T-cell (primary cell): ENCODE measurements around the gene AGER. TPM values are rescaled to one million over a fixed set of nuclear protein-coding genes. Genes with fewer than 3 reads are reported as not detected.
"Not testable (repeated sequence)": the region's sequence is repeated elsewhere in the genome, so short reads cannot be mapped to it uniquely, and the experiment has no call there.

Experiments
- ATAC-seq, 4 experiments: fragments of 200-7000 bp in 3 of 4; fragments of 150-1000 bp in 1 of 4; cut with Tn5 transposase; replicated peaks in 1 of 4; 1 replicate in 3 of 4; 2 replicates in 1 of 4; pipeline ENCODE4 v1.10.0; 2021; ENCODE audit warnings: moderate library complexity in 3 of 4, mild to moderate bottlenecking in 2 of 4, moderate number of reproducible peaks in 1 of 4
- CTCF ChIA-PET, 2 donors: fragments of 300-600 bp; sonication (Branson Sonifier 250); formaldehyde crosslinking; loops; one replicate each; lab custom pipeline; 2022; ENCODE audit warnings: antibody characterized with exemption in 2 of 2; lab: Charles Lee
- POLR2A ChIA-PET, 2 donors: fragments of 300-600 bp; sonication (Branson Sonifier 250); formaldehyde crosslinking; loops; one replicate each; lab custom pipeline; 2022; ENCODE audit warnings: antibody characterized with exemption in 2 of 2; lab: Charles Lee
- DNase-seq, 35 experiments: peaks; one replicate each; pipeline versions ENCODE4 v3.0.0 to v3.0.0-alpha.2; 2013 to 2023
- H3K27ac ChIP-seq: one replicate; pipeline ENCODE4 v1.5.1; 2013; ENCODE audit warnings: low read length
- H3K27me3 ChIP-seq, 2 experiments: replicated peaks in 1 of 2; 1 replicate in 1 of 2; 2 replicates in 1 of 2; pipeline versions ENCODE4 v1.6.1 to v1.7.0; 2013; ENCODE audit warnings: low read length in 1 of 2, mixed read lengths in 1 of 2; ENCODE audit not compliant: control insufficient read depth in 2 of 2, insufficient read depth in 2 of 2; ENCODE audit errors: extremely low read depth in 1 of 2
- H3K36me3 ChIP-seq, 2 donors: 1 replicate in 1 of 2; 2 replicates in 1 of 2; pipeline versions ENCODE4 v1.6.1 to v1.7.0; 2013; ENCODE audit warnings: low read length in 1 of 2; ENCODE audit not compliant: control insufficient read depth in 2 of 2, insufficient read depth in 1 of 2; ENCODE audit errors: extremely low read depth in 1 of 2
- H3K4me1 ChIP-seq, 2 experiments: 1 replicate in 1 of 2; 2 replicates in 1 of 2; pipeline versions ENCODE4 v1.6.1 to v1.7.0; 2013; ENCODE audit warnings: low read length in 2 of 2, mixed read lengths in 1 of 2; ENCODE audit not compliant: insufficient read depth in 2 of 2, control insufficient read depth in 1 of 2; ENCODE audit errors: extremely low read depth in 1 of 2
- H3K4me3 ChIP-seq, 2 donors: 1 replicate in 1 of 2; 2 replicates in 1 of 2; pipeline versions ENCODE4 v1.5.1 to v1.7.0; 2013; ENCODE audit warnings: mild to moderate bottlenecking in 2 of 2, low read length in 1 of 2, moderate library complexity in 1 of 2; ENCODE audit not compliant: control insufficient read depth in 1 of 2; ENCODE audit errors: extremely low read depth in 1 of 2
- H3K9me3 ChIP-seq: 2 replicates; pipeline ENCODE4 v1.7.0; 2013
- H3K27ac Mint-ChIP-seq, 2 donors: one replicate each; pipeline ENCODE4 v1.8.0; 2020 to 2021; ENCODE audit warnings: mild to moderate bottlenecking in 2 of 2, mixed read lengths in 2 of 2
- H3K27me3 Mint-ChIP-seq, 2 donors: one replicate each; pipeline ENCODE4 v1.8.0; 2021 to 2022; ENCODE audit warnings: mixed read lengths in 2 of 2
- H3K36me3 Mint-ChIP-seq: one replicate; pipeline ENCODE4 v1.8.0; 2021; ENCODE audit warnings: mixed read lengths
- H3K4me1 Mint-ChIP-seq, 3 donors: one replicate each; pipeline ENCODE4 v1.8.0; 2020 to 2022; ENCODE audit warnings: mixed read lengths in 3 of 3, mild to moderate bottlenecking in 1 of 3
- H3K4me3 Mint-ChIP-seq, 3 donors: one replicate each; pipeline ENCODE4 v1.8.0; 2020 to 2022; ENCODE audit warnings: mild to moderate bottlenecking in 3 of 3, mixed read lengths in 3 of 3, moderate library complexity in 3 of 3
- H3K9me3 Mint-ChIP-seq, 3 donors: one replicate each; pipeline ENCODE4 v1.8.0; 2020 to 2022; ENCODE audit warnings: mixed read lengths in 3 of 3
- WGBS: methylation state at CpG from one replicate; pipeline ENCODE4 v1.1.5; 2013; ENCODE audit warnings: missing lambda C conversion rate; ENCODE audit not compliant: insufficient coverage; 5-methylcytosine and 5-hydroxymethylcytosine counted together
- total RNA-seq, 35 experiments: library from RNA in 6 of 35; stranded (reverse) in 6 of 35; fragments of 120-200 nt in 1 of 35; gene quantifications; one replicate each; pipeline versions ENCODE4 v1.2.1 to v1.2.4 and lab custom pipeline; 2013 to 2026

AGER gene
- total RNA-seq, 5 donors from 2014 or later (not counting 1 experiment from before 2014, with no cell fraction given): 42.6 to 81.4 (median 67.7) TPM

DNA sequence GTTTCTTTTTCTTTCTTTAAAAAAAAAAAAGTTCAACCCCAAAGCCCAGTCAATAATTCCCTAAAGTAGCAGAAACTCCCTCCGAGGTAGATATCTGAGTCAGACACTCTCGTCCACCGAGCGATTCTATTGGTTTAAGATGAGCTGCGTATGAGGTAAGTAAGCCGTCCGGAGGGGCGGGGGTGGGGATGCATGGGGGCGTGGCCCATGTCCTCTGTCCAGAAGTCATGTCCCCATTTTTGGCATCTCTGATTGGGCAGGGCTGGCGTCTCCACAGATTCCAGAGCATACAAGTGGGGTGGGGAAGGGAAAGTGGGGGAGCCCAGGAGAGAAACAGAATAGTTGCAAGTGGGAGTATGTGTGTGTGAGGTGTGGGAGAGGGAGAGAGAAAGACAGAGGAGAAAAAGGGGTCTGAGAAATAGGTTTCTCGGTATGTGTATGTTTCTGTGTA lies 1.7 kb upstream of the AGER start:
- POLR2A ChIA-PET, H3K9me3 Mint-ChIP-seq, H3K27me3 ChIP-seq, H3K9me3 ChIP-seq, H3K27me3 Mint-ChIP-seq, H3K4me3 ChIP-seq: not testable (repeated sequence)
- Histone ChIP-seq H3K4me1 (peaks cover 14 to 69% of the 10 kb centered on the region in 2 experiments), H3K27ac (peak overlapping the region; percentile 75), H3K36me3 (peaks cover 4 to 65% of the 10 kb centered on the region in 2 donors)
- DNase-seq (peak in 9 of 35 experiments; percentile 19 to 70 (median 32)), ATAC-seq (peak in 1 of 4 experiments; percentile 39)
- Mint-ChIP-seq H3K4me1 (peaks cover 56 to 67% (median 60%) of the 10 kb centered on the region in 3 donors), H3K27ac (peak overlapping the region; percentile 95 to 98), H3K4me3 (peak overlapping the region in 1 of 3 donors; percentile 97), H3K36me3 (peaks cover 43% of the 10 kb centered on the region)
- 30% methylated on average over 2 of the region's 11 CpGs for WGBS
- CTCF ChIA-PET: interaction anchor here in 1 of 2 donors (0.6 kb wide), 1 partner anchor 26 kb away, joined by 3 read pairs; no protein-coding TSS in a partner anchor

DNA sequence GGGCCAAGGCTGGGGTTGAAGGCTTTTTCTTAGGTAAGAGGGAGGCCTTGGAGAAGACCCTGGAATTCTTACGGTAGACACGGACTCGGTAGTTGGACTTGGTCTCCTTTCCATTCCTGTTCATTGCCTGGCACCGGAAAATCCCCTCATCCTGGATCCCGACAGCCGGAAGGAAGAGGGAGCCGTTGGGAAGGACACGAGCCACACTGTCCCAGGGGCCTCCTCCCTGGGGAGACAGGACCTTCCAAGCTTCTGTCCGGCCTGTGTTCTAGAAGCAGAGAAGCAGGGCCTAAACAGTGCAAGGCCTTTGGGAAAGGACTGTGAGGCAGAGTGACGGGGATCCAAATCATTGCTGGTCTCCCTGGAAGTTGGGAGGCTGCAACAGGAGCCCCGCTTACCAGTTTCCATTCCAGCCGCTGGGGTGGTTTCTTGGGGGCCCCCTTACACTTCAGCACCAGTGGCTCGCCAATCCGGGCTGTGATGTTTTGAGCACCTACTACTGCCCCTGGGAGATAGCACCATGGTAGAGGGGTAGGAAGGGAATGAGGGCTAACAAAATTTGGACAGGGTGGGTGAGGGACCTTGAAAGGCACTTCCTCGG lies 470 bp downstream of the AGER start:
- peak overlapping the region in 1 of 2 donors; percentile 66 for H3K27ac Mint-ChIP-seq
- ChIA-PET CTCF (no interaction called here), POLR2A (no interaction called here)
- Histone ChIP-seq H3K27me3 (no peaks in the 10 kb centered on the region), H3K36me3 (peaks cover 4 to 72% of the 10 kb centered on the region in 2 donors), H3K27ac (no peak overlapping the region), H3K4me1 (peaks cover 14 to 72% of the 10 kb centered on the region in 2 experiments), H3K4me3 (no peak overlapping the region), H3K9me3 (no peaks in the 10 kb centered on the region)
- ATAC-seq (no peak), DNase-seq (no peak)
- peaks cover 68 to 81% (median 74%) of the 10 kb centered on the region in 3 donors for H3K4me1 Mint-ChIP-seq
- WGBS: 92% methylated on average over 13 of the region's 15 CpGs
- H3K4me3 Mint-ChIP-seq: no peak overlapping the region
- no peaks in the 10 kb centered on the region for H3K9me3 Mint-ChIP-seq
- peaks cover 40% of the 10 kb centered on the region for H3K36me3 Mint-ChIP-seq
- H3K27me3 Mint-ChIP-seq: no peaks in the 10 kb centered on the region

GRCh38 chr6:32183030-32183429 lies 1.0 kb downstream of the AGER start:
- no peaks in the 10 kb centered on the region for H3K27me3 Mint-ChIP-seq
- H3K36me3 ChIP-seq: peaks cover 4 to 67% of the 10 kb centered on the region in 2 donors
- peak overlapping the region; percentile 43 to 66 for H3K27ac Mint-ChIP-seq
- no peaks in the 10 kb centered on the region for H3K9me3 ChIP-seq
- no peak for DNase-seq
- no peaks in the 10 kb centered on the region for H3K9me3 Mint-ChIP-seq
- H3K36me3 Mint-ChIP-seq: peaks cover 39% of the 10 kb centered on the region
- H3K27ac ChIP-seq: no peak overlapping the region
- ATAC-seq: no peak
- peaks cover 68 to 78% (median 69%) of the 10 kb centered on the region in 3 donors for H3K4me1 Mint-ChIP-seq
- CTCF ChIA-PET: no interaction called here
- no peak overlapping the region for H3K4me3 ChIP-seq
- H3K4me1 ChIP-seq: peaks cover 12 to 68% of the 10 kb centered on the region in 2 experiments
- no peak overlapping the region for H3K4me3 Mint-ChIP-seq
- POLR2A ChIA-PET: interaction anchor here in 1 of 2 donors (0.5 kb wide), 1 partner anchor 10 kb away, joined by 3 read pairs; the partner anchor contains the start of gene GPSM3
- WGBS: no CpG with 5 or more reads among the region's 3 CpGs
- no peaks in the 10 kb centered on the region for H3K27me3 ChIP-seq

DNA sequence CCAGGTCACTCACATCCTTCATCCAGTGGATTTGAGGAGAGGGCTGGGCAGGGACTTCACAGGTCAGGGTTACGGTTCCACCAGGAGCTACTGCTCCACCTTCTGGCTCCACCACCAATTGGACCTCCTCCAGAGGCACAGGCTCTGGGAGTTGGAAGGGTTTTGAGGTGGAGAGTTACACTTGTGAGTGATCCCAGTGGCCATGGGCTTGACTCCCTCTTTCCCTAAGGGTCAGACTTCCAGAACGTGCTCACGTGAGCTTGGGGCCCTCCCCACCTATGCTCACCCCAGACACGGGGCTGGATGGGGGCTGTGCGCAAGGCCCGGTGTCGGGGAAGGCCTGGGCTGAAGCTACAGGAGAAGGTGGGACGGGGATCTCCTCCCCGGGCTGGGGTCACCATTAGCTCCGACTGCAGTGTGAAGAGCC lies 1.5 kb downstream of the AGER start:
- H3K27me3 ChIP-seq: no peaks in the 10 kb centered on the region
- ChIA-PET POLR2A (interaction anchor here in 1 of 2 donors (0.5 kb wide), 1 partner anchor 10 kb away, joined by 3 read pairs; the partner anchor contains the start of gene GPSM3), CTCF (no interaction called here)
- H3K9me3 ChIP-seq: no peaks in the 10 kb centered on the region
- DNase-seq (no peak), ATAC-seq (no peak)
- H3K4me3 Mint-ChIP-seq: no peak overlapping the region
- H3K27ac Mint-ChIP-seq: peak overlapping the region; percentile 23 to 66
- H3K9me3 Mint-ChIP-seq: no peaks in the 10 kb centered on the region
- WGBS: 94% methylated on average over 5 of the region's 10 CpGs
- H3K36me3 ChIP-seq: peaks cover 4 to 63% of the 10 kb centered on the region in 2 donors
- H3K27ac ChIP-seq: no peak overlapping the region
- no peaks in the 10 kb centered on the region for H3K27me3 Mint-ChIP-seq
- H3K36me3 Mint-ChIP-seq: peaks cover 37% of the 10 kb centered on the region
- H3K4me3 ChIP-seq: no peak overlapping the region
- H3K4me1 ChIP-seq: peaks cover 9 to 64% of the 10 kb centered on the region in 2 experiments
- peaks cover 66 to 75% (median 67%) of the 10 kb centered on the region in 3 donors for H3K4me1 Mint-ChIP-seq

- H3K27me3 ChIP-seq: no peaks in the 10 kb centered on the region
- Mint-ChIP-seq H3K4me3 (no peak overlapping the region), H3K27ac (no peak overlapping the region), H3K36me3 (peaks cover 32% of the 10 kb centered on the region), H3K4me1 (peaks cover 66 to 75% (median 67%) of the 10 kb centered on the region in 3 donors), H3K9me3 (no peaks in the 10 kb centered on the region), H3K27me3 (no peaks in the 10 kb centered on the region)
- peaks cover 9 to 64% of the 10 kb centered on the region in 2 experiments for H3K4me1 ChIP-seq
- peaks cover 4 to 57% of the 10 kb centered on the region in 2 donors for H3K36me3 ChIP-seq
- H3K27ac ChIP-seq: no peak overlapping the region
- DNase-seq (no peak), ATAC-seq (no peak)
- ChIA-PET POLR2A (interaction anchor here in 1 of 2 donors (0.6 kb wide), 1 partner anchor 798 kb away, joined by 4 read pairs; no protein-coding TSS in a partner anchor), CTCF (interaction anchor here in 1 of 2 donors (0.7 kb wide), 1 partner anchor 75 kb away, joined by 3 read pairs; no protein-coding TSS in a partner anchor)
- 100% methylated on average over 7 of the region's 10 CpGs for WGBS
- no peak overlapping the region for H3K4me3 ChIP-seq
- no peaks in the 10 kb centered on the region for H3K9me3 ChIP-seq
Measured at GRCh38 chr6:32181915-32182529, 2.0 kb downstream of the AGER start.

- 95% methylated on average over 7 of the region's 15 CpGs for WGBS
- H3K27me3 ChIP-seq: no peaks in the 10 kb centered on the region
- peaks cover 4 to 49% of the 10 kb centered on the region in 2 donors for H3K36me3 ChIP-seq
- no peak overlapping the region for H3K4me3 ChIP-seq
- DNase-seq: no peak
- H3K9me3 Mint-ChIP-seq: no peaks in the 10 kb centered on the region
- no peak for ATAC-seq
- peak overlapping the region; percentile 79 to 99 for H3K27ac Mint-ChIP-seq
- no peak overlapping the region for H3K27ac ChIP-seq
- peaks cover 66 to 75% (median 67%) of the 10 kb centered on the region in 3 donors for H3K4me1 Mint-ChIP-seq
- no peaks in the 10 kb centered on the region for H3K27me3 Mint-ChIP-seq
- peaks cover 25% of the 10 kb centered on the region for H3K36me3 Mint-ChIP-seq
- CTCF ChIA-PET: interaction anchor here in 1 of 2 donors (0.7 kb wide), 1 partner anchor 74 kb away, joined by 3 read pairs; no protein-coding TSS in a partner anchor
- H3K4me1 ChIP-seq: peaks cover 16 to 64% of the 10 kb centered on the region in 2 experiments
- H3K4me3 Mint-ChIP-seq: no peak overlapping the region
- H3K9me3 ChIP-seq: no peaks in the 10 kb centered on the region
- POLR2A ChIA-PET: no interaction called here
Measured at GRCh38 chr6:32181148-32181702, 2.8 kb downstream of the AGER start.
